HCT116 (cell line): ENCODE measurements around the gene TMEM244. TPM values are rescaled to one million over a fixed set of nuclear protein-coding genes. Genes with fewer than 3 reads are reported as not detected.

Experiments used
- ATAC-seq: fragments of 200-7000 bp; cut with Tn5 transposase; 2 replicates; pipeline ENCODE4 v1.9.1; 2020; ENCODE audit warnings: mild to moderate bottlenecking, moderate library complexity
- BruUV-seq: library from RNA; stranded (reverse); fragments of 400-500 nt; replicated peaks from 2 replicates; lab custom pipeline; 2021; lab: Mats Ljungman, UMichigan
- CTCF ChIA-PET: fragments of 300-600 bp; sonication (Branson Sonifier 250); formaldehyde crosslinking; loops from one replicate; lab custom pipeline; 2021; ENCODE audit warnings: antibody characterized with exemption; lab: Charles Lee
- POLR2A ChIA-PET: fragments of 300-600, 350-600 bp; sonication (Branson Sonifier 250); formaldehyde crosslinking; loops from one replicate; lab custom pipeline; 2021; ENCODE audit warnings: antibody characterized with exemption; lab: Charles Lee
- RAD21 ChIA-PET, 2 experiments: fragments of 300-600 bp; sonication (Branson Sonifier 250); formaldehyde crosslinking; loops; one replicate each; lab custom pipeline; 2023; ENCODE audit warnings: low total read pairs in 2 of 2; ENCODE audit not compliant: uncharacterized antibody in 2 of 2, unreplicated experiment in 2 of 2, low non-redundant PET in 1 of 2; lab: Charles Lee
- DNase-seq: peaks from one replicate; pipeline ENCODE4 v3.0.0-alpha.2; 2010; ENCODE audit warnings: low read depth, low spot score
- H2AFZ ChIP-seq: fragments of 200-600 bp; shearing (Covaris generic), sonication (generic); 2 replicates; pipeline ENCODE4 v1.6.1; 2017; ENCODE audit warnings: low read depth, mixed run types, mixed read lengths, antibody characterized with exemption, low read length; ENCODE audit not compliant: poor library complexity, severe bottlenecking
- H3K27ac ChIP-seq: 2 replicates; pipeline ENCODE4 v1.5.1; 2012; ENCODE audit warnings: low read depth, low read length
- H3K27me3 ChIP-seq: fragments of 200-600 bp; sonication (generic); 2 replicates; pipeline ENCODE4 v1.6.1; 2016; ENCODE audit warnings: mixed run types, low read length, mixed read lengths; ENCODE audit not compliant: insufficient read depth
- H3K36me3 ChIP-seq, 2 experiments: fragments of 200-500 bp in 1 of 2; fragments of 200-600 bp in 1 of 2; sonication (Bioruptor generic) in 1 of 2; sonication (generic) in 1 of 2; 2 replicates each; pipeline versions ENCODE4 v1.5.1 to v1.6.1; 2014 to 2016; ENCODE audit warnings: low read length in 2 of 2, inconsistent platforms in 1 of 2, mixed read lengths in 1 of 2, mixed run types in 1 of 2; ENCODE audit not compliant: insufficient read depth in 2 of 2, control insufficient read depth in 1 of 2
- H3K4me1 ChIP-seq, 2 experiments: fragments of 200-600 bp in 1 of 2; sonication (generic) in 1 of 2; 2 replicates each; pipeline versions ENCODE4 v1.5.1 to v1.6.1; 2012 to 2017; ENCODE audit warnings: low read length in 2 of 2, inconsistent platforms in 1 of 2, mild to moderate bottlenecking in 1 of 2, mixed read lengths in 1 of 2, mixed run types in 1 of 2, moderate library complexity in 1 of 2; ENCODE audit not compliant: insufficient read depth in 2 of 2, control insufficient read depth in 1 of 2
- H3K4me2 ChIP-seq: fragments of 200-600 bp; sonication (generic); 2 replicates; pipeline ENCODE4 v1.6.1; 2017; ENCODE audit warnings: mixed run types, low read length, mixed read lengths
- H3K4me3 ChIP-seq, 2 experiments: fragments of 200-600 bp in 1 of 2; sonication (generic) in 1 of 2; replicated peaks in 1 of 2; 2 replicates each; pipeline ENCODE4 v1.5.1; 2011 to 2016; ENCODE audit warnings: low read length in 2 of 2, control low read depth in 1 of 2, low read depth in 1 of 2, mild to moderate bottlenecking in 1 of 2, mixed read lengths in 1 of 2, mixed run types in 1 of 2
- H3K79me2 ChIP-seq: fragments of 200-600 bp; sonication (generic); 2 replicates; pipeline ENCODE4 v1.6.1; 2017; ENCODE audit warnings: mild to moderate bottlenecking, mixed run types, low read length, moderate library complexity, mixed read lengths; ENCODE audit not compliant: insufficient read depth
- H3K9ac ChIP-seq: fragments of 200-600 bp; sonication (generic); 2 replicates; pipeline ENCODE4 v1.6.1; 2016; ENCODE audit warnings: low read length, mixed read lengths
- H3K9me2 ChIP-seq: fragments of 200-600 bp; sonication (generic), shearing (Covaris generic); 2 replicates; pipeline ENCODE4 v1.6.1; 2017; ENCODE audit warnings: mixed run types, mild to moderate bottlenecking, moderate library complexity; ENCODE audit not compliant: insufficient read depth
- H3K9me3 ChIP-seq, 2 experiments: fragments of 200-500 bp in 1 of 2; fragments of 200-600 bp in 1 of 2; sonication (Bioruptor generic) in 1 of 2; sonication (generic) in 1 of 2; 2 replicates each; pipeline ENCODE4 v1.6.1; 2014 to 2017; ENCODE audit warnings: low read length in 2 of 2, mixed read lengths in 2 of 2, inconsistent platforms in 1 of 2, low read depth in 1 of 2, mild to moderate bottlenecking in 1 of 2, mixed run types in 1 of 2, moderate library complexity in 1 of 2; ENCODE audit not compliant: control insufficient read depth in 1 of 2, insufficient read depth in 1 of 2
- H4K20me1 ChIP-seq: fragments of 200-600 bp; sonication (generic), shearing (Covaris generic); 2 replicates; pipeline ENCODE4 v1.6.1; 2017; ENCODE audit warnings: mixed run types, mild to moderate bottlenecking, moderate library complexity; ENCODE audit not compliant: insufficient read depth
- EZH2 ChIP-seq: fragments of 200-600 bp; sonication (generic); IDR thresholded peaks from 2 replicates; pipeline ENCODE4 v1.6.1; 2017; ENCODE audit warnings: antibody characterized with exemption, mixed run types
- POLR2A ChIP-seq: IDR thresholded peaks from 2 replicates; pipeline ENCODE4 v1.7.0; 2011; ENCODE audit warnings: borderline replicate concordance; ENCODE audit not compliant: insufficient read depth, insufficient read length; ENCODE audit errors: extremely low read depth
- RAD21 ChIP-seq: IDR thresholded peaks from 2 replicates; pipeline ENCODE4 v1.6.1; 2012; ENCODE audit warnings: low read depth, mild to moderate bottlenecking
- SRF ChIP-seq: IDR thresholded peaks from 2 replicates; pipeline ENCODE4 v1.6.1; 2012; ENCODE audit warnings: low read depth
- intact Hi-C: fragments of 100-400 bp; cut with micrococcal nuclease; formaldehyde crosslinking; loops from 2 replicates; pipeline ENCODE4 v1.10.0; 2022
- total RNA-seq: library from RNA; stranded (reverse); gene quantifications from one replicate; pipeline ENCODE4 v1.2.1, GENCODE V29; 2021; ENCODE audit not compliant: unreplicated experiment
- TF ChIP-seq, protein P1 (sequence below), 3 experiments: fragments of 200-600 bp in 1 of 3; sonication (generic) in 1 of 3; IDR thresholded peaks in 2 of 3; conservative IDR thresholded peaks in 1 of 3; 2 replicates each; pipeline ENCODE4 v1.5.1; 2012 to 2017; ENCODE audit warnings: low read depth in 2 of 3, low read length in 2 of 3, antibody characterized with exemption in 1 of 3, borderline replicate concordance in 1 of 3, control low read depth in 1 of 3, mild to moderate bottlenecking in 1 of 3, mixed read lengths in 1 of 3, mixed run types in 1 of 3, moderate library complexity in 1 of 3; ENCODE audit not compliant: insufficient read depth in 1 of 3

TMEM244 gene
- total RNA-seq, 1 experiment from 2014 or later: not detected

DNA sequence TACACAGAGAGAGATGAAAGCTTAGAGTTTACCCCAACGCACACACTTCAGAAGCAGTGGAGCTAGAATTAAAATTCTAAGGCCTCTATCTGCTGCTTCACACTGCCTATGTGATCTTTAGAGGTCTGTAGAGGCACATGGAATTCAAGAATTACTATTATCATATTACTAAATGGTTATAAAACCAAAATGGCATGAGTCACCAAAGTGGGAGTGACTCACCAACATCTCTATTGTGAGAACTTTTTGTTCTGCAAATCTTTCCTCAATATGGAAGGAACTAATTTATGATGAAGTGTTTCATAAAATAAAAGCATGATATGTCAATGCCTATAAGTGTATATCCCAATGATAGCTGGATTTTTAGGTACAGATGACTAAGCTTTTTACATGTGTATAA, 28.5 kb upstream of the TMEM244 start (continued):
- TF ChIP-seq, protein P1, sequence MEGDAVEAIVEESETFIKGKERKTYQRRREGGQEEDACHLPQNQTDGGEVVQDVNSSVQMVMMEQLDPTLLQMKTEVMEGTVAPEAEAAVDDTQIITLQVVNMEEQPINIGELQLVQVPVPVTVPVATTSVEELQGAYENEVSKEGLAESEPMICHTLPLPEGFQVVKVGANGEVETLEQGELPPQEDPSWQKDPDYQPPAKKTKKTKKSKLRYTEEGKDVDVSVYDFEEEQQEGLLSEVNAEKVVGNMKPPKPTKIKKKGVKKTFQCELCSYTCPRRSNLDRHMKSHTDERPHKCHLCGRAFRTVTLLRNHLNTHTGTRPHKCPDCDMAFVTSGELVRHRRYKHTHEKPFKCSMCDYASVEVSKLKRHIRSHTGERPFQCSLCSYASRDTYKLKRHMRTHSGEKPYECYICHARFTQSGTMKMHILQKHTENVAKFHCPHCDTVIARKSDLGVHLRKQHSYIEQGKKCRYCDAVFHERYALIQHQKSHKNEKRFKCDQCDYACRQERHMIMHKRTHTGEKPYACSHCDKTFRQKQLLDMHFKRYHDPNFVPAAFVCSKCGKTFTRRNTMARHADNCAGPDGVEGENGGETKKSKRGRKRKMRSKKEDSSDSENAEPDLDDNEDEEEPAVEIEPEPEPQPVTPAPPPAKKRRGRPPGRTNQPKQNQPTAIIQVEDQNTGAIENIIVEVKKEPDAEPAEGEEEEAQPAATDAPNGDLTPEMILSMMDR (IDR thresholded peaks at IDR 0.05 in 2 of 3, conservative IDR thresholded peaks at IDR 0.05 in 1 of 3; ENCODE audit: borderline replicate concordance in 1 of 3, insufficient read depth in 1 of 3, low read depth in 2 of 3, low read length in 2 of 3): no peak
- TF ChIP-seq POLR2A (no peak), RAD21 (no peak)

DNA sequence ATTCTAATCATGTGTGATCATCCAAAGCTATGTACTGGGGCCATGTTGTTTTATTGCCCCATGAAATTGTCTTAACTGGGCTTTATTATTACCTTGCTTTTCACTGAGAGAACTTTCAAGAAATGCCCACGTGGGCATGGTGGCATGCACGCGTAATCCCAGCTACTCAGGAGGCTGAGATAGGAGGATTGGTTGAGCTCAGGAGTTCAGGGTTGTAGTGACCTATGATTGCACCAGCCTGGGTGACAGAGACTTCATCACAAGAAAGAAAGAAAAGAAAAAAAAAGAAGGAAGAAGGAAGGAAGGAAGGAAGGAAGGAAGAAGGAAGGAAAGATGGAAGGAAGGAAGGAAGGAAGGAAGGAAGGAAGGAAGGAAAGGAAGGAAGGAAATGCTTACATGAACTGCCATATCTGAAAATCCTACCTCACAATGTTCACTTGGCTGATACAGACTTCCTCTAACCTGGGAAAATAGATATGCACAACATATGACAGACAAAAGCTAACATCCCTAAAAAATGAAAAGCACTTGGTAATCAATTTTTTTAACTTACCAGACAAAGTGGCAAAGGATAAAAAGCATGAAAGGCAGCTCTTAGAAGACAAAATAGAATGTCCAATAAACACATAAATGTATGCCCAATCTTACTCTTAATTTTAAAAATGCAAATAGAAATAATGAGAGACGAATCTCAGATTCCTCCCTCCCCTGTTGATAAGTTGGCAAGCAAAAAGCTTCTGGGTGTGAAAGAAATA, 25.5 kb upstream of the TMEM244 start:
- H3K4me1 ChIP-seq: peaks cover 14 to 23% of the 10 kb centered on the region in 2 experiments
- POLR2A ChIA-PET: interaction anchor here (0.5 kb wide), 1 partner anchor 315 kb away, joined by 4 read pairs; no protein-coding TSS in a partner anchor
- no peak overlapping the region for H2AFZ ChIP-seq
- no peaks in the 10 kb centered on the region for H3K79me2 ChIP-seq
- H3K27me3 ChIP-seq: no peaks in the 10 kb centered on the region
- DNase-seq: no peak
- H3K9me3 ChIP-seq: no peaks in the 10 kb centered on the region
- H4K20me1 ChIP-seq: no peaks in the 10 kb centered on the region
- H3K4me2 ChIP-seq: no peak overlapping the region
- CTCF ChIA-PET: no interaction called here
- RAD21 ChIA-PET: no interaction called here
- no peak overlapping the region for H3K9ac ChIP-seq
- no peak for TF ChIP-seq SRF
- no peak for TF ChIP-seq EZH2
- no peak for ATAC-seq
- H3K36me3 ChIP-seq: no peaks in the 10 kb centered on the region
- no peak overlapping the region for H3K27ac ChIP-seq
- no peaks in the 10 kb centered on the region for H3K9me2 ChIP-seq
- intact Hi-C loops: no loop called here
- no TSS peak for BruUV-seq
- no peak overlapping the region for H3K4me3 ChIP-seq
